Measurements from ENCODE around the gene NELL2.
A peak's percentile ranks its signal among the peaks of the same experiment; 100 is the strongest.

Gene NELL2

GRCh38 chr12:44873898-44874297, 2.2 kb downstream of the NELL2 start:
- peak; percentile 16 for DNase-seq (ENCODE audit: low read depth)
- no peak for TF ChIP-seq CTCF (conservative IDR thresholded peaks at IDR 0.05; ENCODE audit: low read depth, low read length)
- H3K4me3 ChIP-seq (ENCODE audit: low read depth, low read length): no peak overlapping the region

GRCh38 chr12:44869503-44869902, 6.6 kb downstream of the NELL2 start:
- no peak for TF ChIP-seq CTCF (conservative IDR thresholded peaks at IDR 0.05; ENCODE audit: low read depth, low read length)
- no peak for DNase-seq (ENCODE audit: low read depth)
- H3K4me3 ChIP-seq (ENCODE audit: low read depth, low read length): no peak overlapping the region

- no peak for TF ChIP-seq CTCF (conservative IDR thresholded peaks at IDR 0.05; ENCODE audit: low read depth, low read length)
- DNase-seq (ENCODE audit: low read depth): no peak
- no peak overlapping the region for H3K4me3 ChIP-seq (ENCODE audit: low read depth, low read length)
Measured at GRCh38 chr12:44863867-44864266, 12.2 kb downstream of the NELL2 start.

GRCh38 chr12:44859998-44860689, 16.0 kb downstream of the NELL2 start:
- no peak for TF ChIP-seq CTCF (conservative IDR thresholded peaks at IDR 0.05; ENCODE audit: low read depth, low read length)
- H3K4me3 ChIP-seq (ENCODE audit: low read depth, low read length): no peak overlapping the region
- DNase-seq (ENCODE audit: low read depth): no peak

GRCh38 chr12:44858226-44858855, 17.8 kb downstream of the NELL2 start:
- no peak for TF ChIP-seq CTCF (conservative IDR thresholded peaks at IDR 0.05; ENCODE audit: low read depth, low read length)
- no peak for DNase-seq (ENCODE audit: low read depth)
- H3K4me3 ChIP-seq (ENCODE audit: low read depth, low read length): no peak overlapping the region

- no peak for DNase-seq (ENCODE audit: low read depth)
- H3K4me3 ChIP-seq (ENCODE audit: low read depth, low read length): no peak overlapping the region
- TF ChIP-seq CTCF (conservative IDR thresholded peaks at IDR 0.05; ENCODE audit: low read depth, low read length): no peak
Measured at GRCh38 chr12:44852483-44852882, 23.6 kb downstream of the NELL2 start.

- no peak for DNase-seq (ENCODE audit: low read depth)
- TF ChIP-seq CTCF (conservative IDR thresholded peaks at IDR 0.05; ENCODE audit: low read depth, low read length): no peak
- H3K4me3 ChIP-seq (ENCODE audit: low read depth, low read length): no peak overlapping the region
Measured at GRCh38 chr12:44851586-44851985, 24.5 kb downstream of the NELL2 start.
